ENCODE measurements around the gene IGSF1.

The IGSF1 gene

DNA sequence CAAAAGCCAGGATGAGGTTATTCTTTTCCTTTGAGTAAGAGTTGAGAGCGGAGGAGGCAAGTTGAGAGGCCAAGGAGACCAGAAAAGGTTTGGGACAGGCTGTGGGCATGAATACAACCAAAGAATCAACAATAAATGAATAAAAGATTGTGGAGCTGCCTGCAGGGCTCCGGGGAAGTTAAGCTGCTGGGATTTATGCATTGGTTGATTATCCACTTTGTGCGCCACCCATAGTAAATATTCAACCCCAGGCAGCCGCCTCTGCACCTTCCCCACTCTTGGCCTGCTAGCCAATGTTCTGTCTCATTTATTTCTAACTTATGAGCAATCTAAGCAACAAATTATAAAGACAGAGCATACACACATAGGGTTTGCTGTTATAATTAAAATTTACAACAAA, 28.2 kb upstream of the IGSF1 start:
- TF ChIP-seq, protein P1, sequence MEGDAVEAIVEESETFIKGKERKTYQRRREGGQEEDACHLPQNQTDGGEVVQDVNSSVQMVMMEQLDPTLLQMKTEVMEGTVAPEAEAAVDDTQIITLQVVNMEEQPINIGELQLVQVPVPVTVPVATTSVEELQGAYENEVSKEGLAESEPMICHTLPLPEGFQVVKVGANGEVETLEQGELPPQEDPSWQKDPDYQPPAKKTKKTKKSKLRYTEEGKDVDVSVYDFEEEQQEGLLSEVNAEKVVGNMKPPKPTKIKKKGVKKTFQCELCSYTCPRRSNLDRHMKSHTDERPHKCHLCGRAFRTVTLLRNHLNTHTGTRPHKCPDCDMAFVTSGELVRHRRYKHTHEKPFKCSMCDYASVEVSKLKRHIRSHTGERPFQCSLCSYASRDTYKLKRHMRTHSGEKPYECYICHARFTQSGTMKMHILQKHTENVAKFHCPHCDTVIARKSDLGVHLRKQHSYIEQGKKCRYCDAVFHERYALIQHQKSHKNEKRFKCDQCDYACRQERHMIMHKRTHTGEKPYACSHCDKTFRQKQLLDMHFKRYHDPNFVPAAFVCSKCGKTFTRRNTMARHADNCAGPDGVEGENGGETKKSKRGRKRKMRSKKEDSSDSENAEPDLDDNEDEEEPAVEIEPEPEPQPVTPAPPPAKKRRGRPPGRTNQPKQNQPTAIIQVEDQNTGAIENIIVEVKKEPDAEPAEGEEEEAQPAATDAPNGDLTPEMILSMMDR (IDR thresholded peaks at IDR 0.05; ENCODE audit: low read depth, low read length, missing control alignments), result no peak
- Histone ChIP-seq H3K4me3 (ENCODE audit: low read depth, low read length) (no peak overlapping the region), H3K27me3 (replicated peaks) (no peaks in the 10 kb centered on the region), H3K27ac (no peak overlapping the region), H3K36me3 (replicated peaks) (no peaks in the 10 kb centered on the region)
- DNase-seq, result no peak
- in situ Hi-C loops (cut with HindIII; ENCODE audit: low pct_ligation_motif_present, low sequenced_read_pairs), result no loop called here

DNA sequence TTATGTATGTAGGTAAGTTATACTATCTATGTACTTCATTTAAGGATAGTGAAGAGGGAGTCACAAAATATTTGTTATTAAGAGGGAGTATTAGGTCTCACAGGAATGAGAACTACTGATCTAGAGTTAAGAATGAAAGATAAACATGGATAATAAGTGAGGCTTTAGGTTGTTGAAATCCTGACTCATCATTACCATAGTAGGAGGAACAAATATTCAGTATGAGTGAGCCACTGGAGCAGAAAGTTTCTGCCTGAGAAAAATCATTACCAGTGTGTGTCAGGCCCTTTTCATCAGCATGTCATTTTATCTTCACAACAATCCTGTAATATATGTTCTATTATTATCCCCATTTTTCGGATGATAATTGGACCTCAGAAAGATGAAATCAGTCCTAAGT, 27.2 kb upstream of the IGSF1 start:
- in situ Hi-C loops (cut with HindIII; ENCODE audit: low pct_ligation_motif_present, low sequenced_read_pairs), result no loop called here
- Histone ChIP-seq H3K27me3 (replicated peaks) (no peaks in the 10 kb centered on the region), H3K36me3 (replicated peaks) (no peaks in the 10 kb centered on the region), H3K27ac (no peak overlapping the region), H3K4me3 (ENCODE audit: low read depth, low read length) (no peak overlapping the region)
- no peak for DNase-seq
- TF ChIP-seq, protein P1 (IDR thresholded peaks at IDR 0.05; ENCODE audit: low read depth, low read length, missing control alignments), result no peak

DNA sequence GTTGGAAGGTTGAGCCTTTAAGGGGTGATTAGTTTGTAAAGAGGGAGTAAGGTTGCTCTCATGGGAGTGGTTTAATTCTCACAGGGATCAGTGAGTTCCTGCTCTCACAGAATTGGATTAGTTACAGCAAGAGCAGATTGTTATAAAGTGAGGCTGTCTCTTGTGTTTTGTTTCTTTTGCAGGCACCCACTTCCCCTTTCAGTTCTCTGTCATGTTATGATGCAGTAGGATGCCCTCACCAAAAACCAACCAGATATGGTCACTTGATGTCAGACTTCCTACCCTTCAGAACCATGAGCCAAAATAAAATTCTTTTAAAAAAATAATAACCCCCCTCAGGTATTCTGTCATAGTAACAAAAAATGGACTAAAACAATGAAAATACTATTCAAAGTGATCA, 19.9 kb upstream of the IGSF1 start:
- no peak overlapping the region for H3K4me3 ChIP-seq (ENCODE audit: low read depth, low read length)
- H3K27me3 ChIP-seq (replicated peaks), result no peaks in the 10 kb centered on the region
- no peaks in the 10 kb centered on the region for H3K36me3 ChIP-seq (replicated peaks)
- DNase-seq, result no peak
- in situ Hi-C loops (cut with HindIII; ENCODE audit: low pct_ligation_motif_present, low sequenced_read_pairs), result no loop called here
- TF ChIP-seq, protein P1 (IDR thresholded peaks at IDR 0.05; ENCODE audit: low read depth, low read length, missing control alignments), result no peak
- no peak overlapping the region for H3K27ac ChIP-seq

DNA sequence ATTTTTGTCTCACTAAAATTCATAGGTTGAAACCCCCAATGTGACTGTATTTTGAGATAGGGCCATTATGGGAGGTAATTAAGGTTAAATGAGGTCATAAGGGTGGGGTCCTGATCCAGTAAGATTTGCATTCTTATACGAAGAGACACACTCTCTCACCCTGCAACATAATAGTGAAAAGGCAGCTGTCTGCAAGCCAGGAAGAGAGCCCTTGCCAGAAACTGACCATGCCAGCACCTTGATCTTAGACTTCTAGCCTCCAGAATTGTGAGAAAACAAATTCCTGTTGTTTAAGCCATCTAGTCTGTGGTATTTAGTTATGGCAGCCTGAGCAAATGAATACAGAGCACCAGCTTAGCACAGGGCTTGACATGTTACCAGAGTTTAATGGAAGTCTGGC, 17.5 kb upstream of the IGSF1 start:
- Histone ChIP-seq H3K4me3 (ENCODE audit: low read depth, low read length) (no peak overlapping the region), H3K27me3 (replicated peaks) (no peaks in the 10 kb centered on the region), H3K27ac (no peak overlapping the region), H3K36me3 (replicated peaks) (no peaks in the 10 kb centered on the region)
- TF ChIP-seq, protein P1 (IDR thresholded peaks at IDR 0.05; ENCODE audit: low read depth, low read length, missing control alignments), result no peak
- in situ Hi-C loops (cut with HindIII; ENCODE audit: low pct_ligation_motif_present, low sequenced_read_pairs), result no loop called here
- DNase-seq, result no peak

DNA sequence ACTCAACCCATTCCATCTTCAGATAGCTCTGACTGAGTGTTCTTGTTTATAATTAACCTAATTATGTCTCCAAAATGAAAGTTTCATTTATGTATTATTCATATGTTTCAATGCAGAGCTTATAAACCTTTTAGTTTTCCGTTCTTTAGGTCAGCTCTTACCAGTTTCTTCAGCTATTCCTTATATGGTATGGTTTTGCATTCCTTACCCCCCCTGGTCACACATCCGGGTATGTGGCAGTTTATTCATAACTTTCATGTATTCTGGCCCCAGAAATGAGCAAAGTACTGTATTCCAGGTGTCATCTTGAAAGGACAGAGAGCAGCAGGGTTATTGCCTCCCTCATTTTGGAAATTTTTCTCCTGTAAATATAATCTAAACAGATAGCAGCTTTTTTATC, 16.8 kb upstream of the IGSF1 start:
- no peak overlapping the region for H3K4me3 ChIP-seq (ENCODE audit: low read depth, low read length)
- TF ChIP-seq, protein P1 (IDR thresholded peaks at IDR 0.05; ENCODE audit: low read depth, low read length, missing control alignments), result no peak
- H3K36me3 ChIP-seq (replicated peaks), result no peaks in the 10 kb centered on the region
- in situ Hi-C loops (cut with HindIII; ENCODE audit: low pct_ligation_motif_present, low sequenced_read_pairs), result no loop called here
- H3K27me3 ChIP-seq (replicated peaks), result no peaks in the 10 kb centered on the region
- DNase-seq, result no peak
- H3K27ac ChIP-seq, result no peak overlapping the region

DNA sequence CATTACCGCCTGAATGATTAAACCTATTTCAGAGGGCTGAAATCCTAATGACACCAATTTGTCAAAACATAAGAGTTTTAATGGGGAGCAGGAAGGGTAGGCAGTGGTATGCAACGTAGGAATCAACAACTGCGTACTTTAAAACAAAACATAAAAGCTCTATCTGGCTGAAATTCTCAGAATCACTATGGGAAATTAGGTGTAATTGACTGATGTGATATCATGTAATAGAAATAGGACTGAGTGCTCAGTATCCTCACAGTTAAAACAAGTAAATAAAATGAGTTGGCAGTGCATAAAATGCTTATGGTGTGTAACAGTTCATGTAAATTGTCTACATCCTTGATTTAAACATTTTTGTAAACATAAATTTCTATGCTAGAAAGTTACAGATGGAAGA, 13.6 kb upstream of the IGSF1 start:
- no peaks in the 10 kb centered on the region for H3K36me3 ChIP-seq (replicated peaks)
- no peak overlapping the region for H3K4me3 ChIP-seq (ENCODE audit: low read depth, low read length)
- TF ChIP-seq, protein P1 (IDR thresholded peaks at IDR 0.05; ENCODE audit: low read depth, low read length, missing control alignments), result no peak
- DNase-seq, result no peak
- in situ Hi-C loops (cut with HindIII; ENCODE audit: low pct_ligation_motif_present, low sequenced_read_pairs), result no loop called here
- H3K27me3 ChIP-seq (replicated peaks), result no peaks in the 10 kb centered on the region
- H3K27ac ChIP-seq, result no peak overlapping the region
